ENCODE data around the gene GNG8.

Gene GNG8

DNA sequence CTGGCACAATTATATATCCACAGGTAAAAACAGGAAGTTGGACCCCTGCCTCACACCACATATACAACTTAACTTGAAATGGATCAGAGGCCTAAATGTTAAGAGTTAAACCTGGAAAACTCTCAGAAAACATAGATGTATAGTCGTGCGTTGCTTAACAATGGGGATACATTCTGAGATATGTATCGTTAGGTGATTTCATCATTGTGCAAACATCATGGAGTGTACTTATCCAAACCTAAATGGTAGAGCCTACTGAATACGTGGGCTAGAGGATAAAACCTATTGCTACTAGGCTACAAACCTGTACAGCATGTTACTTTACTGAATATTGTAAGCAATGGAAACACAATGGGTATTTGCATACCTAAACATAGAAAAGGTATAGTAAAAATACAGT is 49.7 kb downstream of the GNG8 start:
- H3K9ac ChIP-seq: no peak overlapping the region
- no peaks in the 10 kb centered on the region for H3K9me3 ChIP-seq (ENCODE audit: control insufficient read depth, low read length)
- no peak overlapping the region for H3K4me3 ChIP-seq (ENCODE audit: low read depth, low read length)
- no peaks in the 10 kb centered on the region for H3K79me2 ChIP-seq
- TF ChIP-seq, protein P1, sequence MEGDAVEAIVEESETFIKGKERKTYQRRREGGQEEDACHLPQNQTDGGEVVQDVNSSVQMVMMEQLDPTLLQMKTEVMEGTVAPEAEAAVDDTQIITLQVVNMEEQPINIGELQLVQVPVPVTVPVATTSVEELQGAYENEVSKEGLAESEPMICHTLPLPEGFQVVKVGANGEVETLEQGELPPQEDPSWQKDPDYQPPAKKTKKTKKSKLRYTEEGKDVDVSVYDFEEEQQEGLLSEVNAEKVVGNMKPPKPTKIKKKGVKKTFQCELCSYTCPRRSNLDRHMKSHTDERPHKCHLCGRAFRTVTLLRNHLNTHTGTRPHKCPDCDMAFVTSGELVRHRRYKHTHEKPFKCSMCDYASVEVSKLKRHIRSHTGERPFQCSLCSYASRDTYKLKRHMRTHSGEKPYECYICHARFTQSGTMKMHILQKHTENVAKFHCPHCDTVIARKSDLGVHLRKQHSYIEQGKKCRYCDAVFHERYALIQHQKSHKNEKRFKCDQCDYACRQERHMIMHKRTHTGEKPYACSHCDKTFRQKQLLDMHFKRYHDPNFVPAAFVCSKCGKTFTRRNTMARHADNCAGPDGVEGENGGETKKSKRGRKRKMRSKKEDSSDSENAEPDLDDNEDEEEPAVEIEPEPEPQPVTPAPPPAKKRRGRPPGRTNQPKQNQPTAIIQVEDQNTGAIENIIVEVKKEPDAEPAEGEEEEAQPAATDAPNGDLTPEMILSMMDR (IDR thresholded peaks at IDR 0.05): no peak
- H3K27ac ChIP-seq: no peak overlapping the region
- H2AFZ ChIP-seq: no peak overlapping the region
- no peaks in the 10 kb centered on the region for H3K4me1 ChIP-seq
- H3K36me3 ChIP-seq (ENCODE audit: control insufficient read depth, insufficient read depth, low read length): no peaks in the 10 kb centered on the region
- H3K4me2 ChIP-seq (ENCODE audit: low read length): no peak overlapping the region
- H3K27me3 ChIP-seq (ENCODE audit: control insufficient read depth, insufficient read depth, low read length): no peaks in the 10 kb centered on the region

DNA sequence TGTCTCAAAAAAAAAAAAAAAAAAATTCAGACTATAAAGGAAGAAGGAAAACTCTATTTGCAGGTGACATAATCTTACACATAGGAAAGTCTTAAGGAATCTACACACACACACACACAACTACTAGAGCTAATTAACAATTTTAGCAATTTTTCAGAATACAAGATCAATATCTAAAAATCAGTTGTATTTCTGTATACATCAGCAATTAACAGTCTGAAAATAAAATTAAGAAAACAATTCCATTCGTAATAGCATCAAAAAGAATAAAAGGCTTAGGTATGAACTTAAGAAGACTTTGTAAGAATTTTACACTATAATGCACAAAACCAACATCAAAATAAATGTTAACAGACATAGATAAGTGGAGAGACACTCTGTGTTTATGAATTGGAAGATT is 50.5 kb downstream of the GNG8 start:
- Histone ChIP-seq H3K9me3 (ENCODE audit: control insufficient read depth, low read length) (no peaks in the 10 kb centered on the region), H3K27me3 (ENCODE audit: control insufficient read depth, insufficient read depth, low read length) (no peaks in the 10 kb centered on the region), H3K9ac (no peak overlapping the region), H3K36me3 (ENCODE audit: control insufficient read depth, insufficient read depth, low read length) (no peaks in the 10 kb centered on the region), H3K4me3 (ENCODE audit: low read depth, low read length) (no peak overlapping the region), H3K79me2 (no peaks in the 10 kb centered on the region), H3K4me1 (no peaks in the 10 kb centered on the region), H3K27ac (no peak overlapping the region), H3K4me2 (ENCODE audit: low read length) (no peak overlapping the region), H2AFZ (no peak overlapping the region)
- TF ChIP-seq, protein P1 (IDR thresholded peaks at IDR 0.05): no peak

Data from parathyroid adenoma (tissue), 2 donors.